Neural cell (in vitro differentiated cells): ENCODE data around the gene LIN9. TPM values are rescaled to one million over a fixed set of nuclear protein-coding genes. Genes with fewer than 3 reads are reported as not detected.

Experiments used
- H2AFZ ChIP-seq: fragments of 200-600, 300-800 bp; sonication (generic), shearing (Covaris generic); 2 replicates; pipeline ENCODE4 v1.6.0; 2014; ENCODE audit warnings: low read depth, mild to moderate bottlenecking, antibody characterized with exemption, low read length, moderate library complexity
- H3F3A ChIP-seq: fragments of 200-600 bp; shearing (Covaris generic); 2 replicates; pipeline ENCODE4 v1.6.1; 2016; ENCODE audit warnings: mild to moderate bottlenecking, moderate library complexity, mixed read lengths, antibody characterized with exemption, low read length; ENCODE audit not compliant: insufficient read depth, poor library complexity, severe bottlenecking
- H3K27ac ChIP-seq: fragments of 200-600, 300-800 bp; sonication (generic), shearing (Covaris generic); 2 replicates; pipeline ENCODE4 v1.5.1; 2014; ENCODE audit warnings: mild to moderate bottlenecking, low read length, moderate library complexity
- H3K27me3 ChIP-seq: fragments of 300-800, 200-600 bp; sonication (generic), shearing (Covaris generic); 2 replicates; pipeline ENCODE4 v1.6.0; 2014; ENCODE audit warnings: mild to moderate bottlenecking, low read depth, low read length, moderate library complexity; ENCODE audit not compliant: insufficient read depth
- H3K36me3 ChIP-seq: fragments of 300-800, 200-600 bp; sonication (generic), shearing (Covaris generic); 2 replicates; pipeline ENCODE4 v1.5.1; 2014; ENCODE audit warnings: mild to moderate bottlenecking, antibody characterized with exemption, low read length, moderate library complexity; ENCODE audit not compliant: insufficient read depth
- H3K4me2 ChIP-seq: fragments of 300-800, 200-600 bp; sonication (generic), shearing (Covaris generic); 2 replicates; pipeline ENCODE4 v1.6.0; 2014; ENCODE audit warnings: mild to moderate bottlenecking, low read length
- H3K4me3 ChIP-seq: fragments of 300-800, 200-600 bp; sonication (generic), shearing (Covaris generic); 2 replicates; pipeline ENCODE4 v1.5.1; 2014; ENCODE audit warnings: mild to moderate bottlenecking, low read length, moderate library complexity
- H3K79me2 ChIP-seq: fragments of 200-600 bp; shearing (Covaris generic); replicated peaks from 2 replicates; pipeline ENCODE4 v1.6.0; 2014; ENCODE audit warnings: mild to moderate bottlenecking, low read length, moderate library complexity; ENCODE audit not compliant: insufficient read depth
- H3K9ac ChIP-seq: fragments of 300-800, 200-600 bp; sonication (generic), shearing (Covaris generic); 2 replicates; pipeline ENCODE4 v1.6.1; 2016; ENCODE audit warnings: mild to moderate bottlenecking, low read length, mixed read lengths
- H3K9me2 ChIP-seq: fragments of 200-600 bp; shearing (Covaris generic); 2 replicates; pipeline ENCODE4 v1.6.1; 2016; ENCODE audit warnings: mild to moderate bottlenecking, low read length, mixed read lengths; ENCODE audit not compliant: insufficient read depth
- H3K9me3 ChIP-seq: fragments of 200-600, 300-800 bp; sonication (generic), shearing (Covaris generic); 2 replicates; pipeline ENCODE4 v1.6.1; 2016; ENCODE audit warnings: mild to moderate bottlenecking, mixed run types, low read length, moderate library complexity, mixed read lengths
- H4K20me1 ChIP-seq: fragments of 200-600 bp; shearing (Covaris generic); 2 replicates; pipeline ENCODE4 v1.6.1; 2016; ENCODE audit warnings: mild to moderate bottlenecking, mixed run types; ENCODE audit not compliant: insufficient read depth
- CTCF ChIP-seq: fragments of 450-650 bp; IDR thresholded peaks from 2 replicates; pipeline ENCODE4 v1.5.1; 2014; ENCODE audit warnings: antibody characterized with exemption, mild to moderate bottlenecking, moderate library complexity; ENCODE audit not compliant: poor library complexity, severe bottlenecking
- EP300 ChIP-seq: fragments of 450-650 bp; conservative IDR thresholded peaks from 2 replicates; pipeline ENCODE4 v1.6.1; 2014; ENCODE audit warnings: antibody characterized with exemption, mild to moderate bottlenecking, moderate library complexity; ENCODE audit not compliant: poor library complexity, severe bottlenecking
- EZH2 ChIP-seq: fragments of 200-600, 300-800 bp; shearing (Covaris generic), sonication (generic); IDR thresholded peaks from 2 replicates; pipeline ENCODE4 v1.6.1; 2014; ENCODE audit warnings: antibody characterized with exemption, low read length, borderline replicate concordance, mild to moderate bottlenecking; ENCODE audit not compliant: insufficient read depth, poor library complexity, severe bottlenecking
- MXI1 ChIP-seq: fragments of 450-650 bp; conservative IDR thresholded peaks from 2 replicates; pipeline ENCODE4 v1.6.1; 2014; ENCODE audit warnings: antibody characterized with exemption, mild to moderate bottlenecking; ENCODE audit not compliant: poor library complexity, severe bottlenecking
- POLR2AphosphoS5 ChIP-seq: IDR thresholded peaks from 2 replicates; pipeline ENCODE4 v1.6.1; 2012
- RAD21 ChIP-seq: fragments of 450-650 bp; conservative IDR thresholded peaks from 2 replicates; pipeline ENCODE4 v1.6.1; 2014; ENCODE audit warnings: antibody characterized with exemption, mild to moderate bottlenecking, moderate library complexity
- SMC3 ChIP-seq: fragments of 450-650 bp; conservative IDR thresholded peaks from 2 replicates; pipeline ENCODE4 v1.6.1; 2014; ENCODE audit warnings: antibody characterized with exemption, mild to moderate bottlenecking, moderate library complexity; ENCODE audit not compliant: poor library complexity
- TAF1 ChIP-seq: IDR thresholded peaks from 2 replicates; pipeline ENCODE4 v1.6.1; 2012; ENCODE audit warnings: low read depth
- polyA plus RNA-seq: library from polyadenylated mRNA; depleted of rRNA; stranded (reverse); fragments of >200 nt; gene quantifications from 2 replicates; pipeline ENCODE4 v1.2.3, GENCODE V29; 2014
- TF ChIP-seq, protein P1 (sequence below): IDR thresholded peaks from 2 replicates; pipeline ENCODE4 v1.6.1; 2012; ENCODE audit warnings: borderline replicate concordance

The LIN9 gene
- polyA plus RNA-seq, 1 donor from 2014 or later = 11.9 TPM

GRCh38 chr1:226276987-226277386 lies 32.0 kb downstream of the LIN9 start:
- no peak overlapping the region for H3K27ac ChIP-seq
- no peaks in the 10 kb centered on the region for H3K36me3 ChIP-seq
- no peaks in the 10 kb centered on the region for H3K9me2 ChIP-seq
- H3K79me2 ChIP-seq = no peaks in the 10 kb centered on the region
- H3K4me2 ChIP-seq = no peak overlapping the region
- H3K9me3 ChIP-seq = no peaks in the 10 kb centered on the region
- H3K9ac ChIP-seq = no peak overlapping the region
- H3K4me3 ChIP-seq = no peak overlapping the region
- H3F3A ChIP-seq = no peaks in the 10 kb centered on the region
- no peaks in the 10 kb centered on the region for H4K20me1 ChIP-seq
- no peaks in the 10 kb centered on the region for H3K27me3 ChIP-seq
- H2AFZ ChIP-seq = no peak overlapping the region
- TF ChIP-seq, protein P1, sequence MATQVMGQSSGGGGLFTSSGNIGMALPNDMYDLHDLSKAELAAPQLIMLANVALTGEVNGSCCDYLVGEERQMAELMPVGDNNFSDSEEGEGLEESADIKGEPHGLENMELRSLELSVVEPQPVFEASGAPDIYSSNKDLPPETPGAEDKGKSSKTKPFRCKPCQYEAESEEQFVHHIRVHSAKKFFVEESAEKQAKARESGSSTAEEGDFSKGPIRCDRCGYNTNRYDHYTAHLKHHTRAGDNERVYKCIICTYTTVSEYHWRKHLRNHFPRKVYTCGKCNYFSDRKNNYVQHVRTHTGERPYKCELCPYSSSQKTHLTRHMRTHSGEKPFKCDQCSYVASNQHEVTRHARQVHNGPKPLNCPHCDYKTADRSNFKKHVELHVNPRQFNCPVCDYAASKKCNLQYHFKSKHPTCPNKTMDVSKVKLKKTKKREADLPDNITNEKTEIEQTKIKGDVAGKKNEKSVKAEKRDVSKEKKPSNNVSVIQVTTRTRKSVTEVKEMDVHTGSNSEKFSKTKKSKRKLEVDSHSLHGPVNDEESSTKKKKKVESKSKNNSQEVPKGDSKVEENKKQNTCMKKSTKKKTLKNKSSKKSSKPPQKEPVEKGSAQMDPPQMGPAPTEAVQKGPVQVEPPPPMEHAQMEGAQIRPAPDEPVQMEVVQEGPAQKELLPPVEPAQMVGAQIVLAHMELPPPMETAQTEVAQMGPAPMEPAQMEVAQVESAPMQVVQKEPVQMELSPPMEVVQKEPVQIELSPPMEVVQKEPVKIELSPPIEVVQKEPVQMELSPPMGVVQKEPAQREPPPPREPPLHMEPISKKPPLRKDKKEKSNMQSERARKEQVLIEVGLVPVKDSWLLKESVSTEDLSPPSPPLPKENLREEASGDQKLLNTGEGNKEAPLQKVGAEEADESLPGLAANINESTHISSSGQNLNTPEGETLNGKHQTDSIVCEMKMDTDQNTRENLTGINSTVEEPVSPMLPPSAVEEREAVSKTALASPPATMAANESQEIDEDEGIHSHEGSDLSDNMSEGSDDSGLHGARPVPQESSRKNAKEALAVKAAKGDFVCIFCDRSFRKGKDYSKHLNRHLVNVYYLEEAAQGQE = no peak
- TF ChIP-seq EP300 (no peak), SMC3 (no peak), MXI1 (no peak), RAD21 (no peak), CTCF (no peak), TAF1 (no peak), EZH2 (no peak), POLR2AphosphoS5 (no peak)

DNA sequence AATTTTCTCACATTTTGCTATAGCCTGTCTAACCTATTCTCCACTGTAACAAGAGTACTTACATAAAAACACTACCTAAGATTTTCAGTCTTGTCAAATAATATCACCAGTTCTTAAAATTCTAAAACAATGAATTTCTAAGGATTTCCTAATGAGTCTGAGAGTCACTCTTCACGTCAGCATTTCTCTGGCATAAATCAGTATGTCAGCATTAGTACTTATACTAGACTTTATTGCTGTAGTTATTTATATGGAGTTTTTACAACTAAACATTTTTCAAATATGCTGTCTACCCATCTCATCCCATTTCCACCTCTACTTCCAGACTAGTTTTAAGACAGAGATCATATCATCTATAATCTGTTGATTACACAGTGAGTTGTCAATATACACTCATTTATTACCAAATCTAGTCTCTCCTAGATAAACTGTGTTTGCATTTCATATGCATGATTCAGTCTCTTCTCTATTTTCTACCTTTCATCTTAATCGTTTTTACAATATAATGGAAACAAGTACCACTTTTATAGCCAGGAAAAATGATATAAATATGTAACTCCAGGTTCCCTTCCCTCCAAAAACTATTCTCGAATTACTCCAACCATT lies 32.8 kb downstream of the LIN9 start:
- H2AFZ ChIP-seq = no peak overlapping the region
- no peaks in the 10 kb centered on the region for H3K36me3 ChIP-seq
- no peaks in the 10 kb centered on the region for H3K27me3 ChIP-seq
- no peaks in the 10 kb centered on the region for H3K79me2 ChIP-seq
- no peak overlapping the region for H3K4me3 ChIP-seq
- TF ChIP-seq RAD21 (no peak), MXI1 (no peak), CTCF (no peak), TAF1 (no peak), EZH2 (no peak), POLR2AphosphoS5 (no peak), SMC3 (no peak), EP300 (no peak)
- TF ChIP-seq, protein P1 = no peak
- H3K4me2 ChIP-seq = no peak overlapping the region
- no peaks in the 10 kb centered on the region for H3F3A ChIP-seq
- no peaks in the 10 kb centered on the region for H3K9me2 ChIP-seq
- H4K20me1 ChIP-seq = no peaks in the 10 kb centered on the region
- no peak overlapping the region for H3K9ac ChIP-seq
- no peak overlapping the region for H3K27ac ChIP-seq
- no peaks in the 10 kb centered on the region for H3K9me3 ChIP-seq
